ENCODE results near the gene FFAR2. TPM values are rescaled to one million over a fixed set of nuclear protein-coding genes. Genes with fewer than 3 reads are reported as not detected.
A peak's percentile ranks its signal among the peaks of the same experiment; 100 is the strongest.

FFAR2 gene
- polyA plus RNA-seq, 2 of the 4 experiments (the other 2 are of a cell fraction) = 0.30 TPM; not detected in 1

DNA sequence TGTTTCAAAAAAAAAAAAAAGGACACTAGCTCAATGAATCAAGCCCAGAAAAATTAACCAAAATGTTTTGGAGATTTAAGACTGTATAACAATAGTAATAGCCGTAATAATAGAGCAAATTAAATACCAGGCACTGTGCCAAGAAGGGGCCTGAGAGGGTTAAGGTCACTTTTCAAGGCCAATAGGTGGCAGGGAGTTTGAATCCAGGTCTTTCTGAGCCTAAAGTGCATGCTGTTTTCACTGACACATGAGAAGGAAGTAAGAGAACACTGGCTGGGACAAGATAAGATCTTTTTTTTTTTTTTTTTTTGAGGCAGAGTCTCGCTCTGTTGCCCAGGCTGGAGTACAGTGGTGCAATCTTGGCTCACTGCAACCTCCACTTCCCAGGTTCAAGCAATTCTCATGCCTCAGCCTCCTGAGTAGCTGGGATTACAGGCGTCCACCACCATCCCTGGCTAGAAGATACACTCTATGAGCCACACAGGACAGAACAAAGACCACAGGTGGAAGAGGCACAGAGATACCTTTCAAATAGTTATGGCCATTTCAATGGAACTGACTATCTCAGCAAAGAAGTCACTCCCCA is 7.7 kb downstream of the FFAR2 start:
- Histone ChIP-seq H3K9me3 (no peaks in the 10 kb centered on the region), H3K4me3 (no peak overlapping the region), H3K4me1 (peaks cover 17% of the 10 kb centered on the region), H3K27ac (no peak overlapping the region), H3K4me2 (no peak overlapping the region)
- ATAC-seq = no peak
- DNase-seq (ENCODE audit: low read depth in 1 of 2, low spot score in 1 of 2) = no peak
- CTCF ChIA-PET = interaction anchor here (0.9 to 8.5 kb wide), 4 partner anchors 15 to 55 kb away, joined by 3 to 67 read pairs (median 8); no protein-coding TSS in a partner anchor
- FAIRE-seq = no peak
- TF ChIP-seq, protein P1, sequence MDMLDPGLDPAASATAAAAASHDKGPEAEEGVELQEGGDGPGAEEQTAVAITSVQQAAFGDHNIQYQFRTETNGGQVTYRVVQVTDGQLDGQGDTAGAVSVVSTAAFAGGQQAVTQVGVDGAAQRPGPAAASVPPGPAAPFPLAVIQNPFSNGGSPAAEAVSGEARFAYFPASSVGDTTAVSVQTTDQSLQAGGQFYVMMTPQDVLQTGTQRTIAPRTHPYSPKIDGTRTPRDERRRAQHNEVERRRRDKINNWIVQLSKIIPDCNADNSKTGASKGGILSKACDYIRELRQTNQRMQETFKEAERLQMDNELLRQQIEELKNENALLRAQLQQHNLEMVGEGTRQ (IDR thresholded peaks at IDR 0.05) = no peak
- no peak for TF ChIP-seq ESRRA (IDR thresholded peaks at IDR 0.05; ENCODE audit: borderline replicate concordance, low read length)
- no peak for TF ChIP-seq JUN (IDR thresholded peaks at IDR 0.05)
- no peak for TF ChIP-seq ZNF302 (CRISPR knock-in tag; IDR thresholded peaks at IDR 0.05)
- TF ChIP-seq CEBPB (IDR thresholded peaks at IDR 0.05) = no peak
- TF ChIP-seq CHD2 (IDR thresholded peaks at IDR 0.05; ENCODE audit: low read length, partially characterized antibody) = no peak
- no peak for TF ChIP-seq RNF2 (IDR thresholded peaks at IDR 0.05; ENCODE audit: borderline replicate concordance, low read depth)
- no peak for TF ChIP-seq JUNB (IDR thresholded peaks at IDR 0.05)
- no peak for TF ChIP-seq EHMT2 (IDR thresholded peaks at IDR 0.05; ENCODE audit: low read depth)
- no peak for TF ChIP-seq RAD21 (conservative IDR thresholded peaks at IDR 0.05 in 1 of 2, IDR thresholded peaks at IDR 0.05 in 1 of 2)
- TF ChIP-seq GATA3 (IDR thresholded peaks at IDR 0.05; ENCODE audit: borderline replicate concordance) = no peak
- POLR2A ChIA-PET = interaction anchor here (0.6 kb wide), 1 partner anchor 150 kb away, joined by 5 read pairs; no protein-coding TSS in a partner anchor
- WGBS (ENCODE audit: missing lambda C conversion rate) = 66% methylated on average over 3 of the region's 3 CpGs

DNA sequence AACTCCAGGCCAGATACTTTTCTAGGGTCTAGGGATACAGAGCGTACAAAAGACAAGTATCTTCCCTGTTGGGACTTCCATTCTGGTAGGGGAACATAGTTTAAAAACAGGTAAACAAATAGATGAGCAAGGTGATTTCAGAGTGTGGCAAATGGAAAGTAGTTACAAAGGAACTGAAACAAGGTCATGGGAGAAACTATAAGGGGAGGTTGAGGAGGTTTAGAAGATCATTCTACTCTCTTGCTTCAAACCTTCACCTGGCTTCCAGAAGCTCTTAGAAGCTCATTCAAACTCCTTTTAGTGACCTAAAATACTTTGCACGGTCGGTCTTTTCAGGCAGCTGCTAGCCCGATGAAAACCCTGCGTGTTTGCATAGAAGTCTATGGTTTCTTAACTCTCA is 9.1 kb downstream of the FFAR2 start:
- ChIA-PET POLR2A (no interaction called here), CTCF (interaction anchor here (0.8 to 8.5 kb wide), 4 partner anchors 9 to 104 kb away, joined by 3 to 67 read pairs (median 8); partner anchors contain the start of gene FFAR2)
- no peak for TF ChIP-seq FOSB (CRISPR knock-in tag; IDR thresholded peaks at IDR 0.05)
- TF ChIP-seq HOXA7 (CRISPR knock-in tag; IDR thresholded peaks at IDR 0.05) = no peak
- TF ChIP-seq, protein P2, sequence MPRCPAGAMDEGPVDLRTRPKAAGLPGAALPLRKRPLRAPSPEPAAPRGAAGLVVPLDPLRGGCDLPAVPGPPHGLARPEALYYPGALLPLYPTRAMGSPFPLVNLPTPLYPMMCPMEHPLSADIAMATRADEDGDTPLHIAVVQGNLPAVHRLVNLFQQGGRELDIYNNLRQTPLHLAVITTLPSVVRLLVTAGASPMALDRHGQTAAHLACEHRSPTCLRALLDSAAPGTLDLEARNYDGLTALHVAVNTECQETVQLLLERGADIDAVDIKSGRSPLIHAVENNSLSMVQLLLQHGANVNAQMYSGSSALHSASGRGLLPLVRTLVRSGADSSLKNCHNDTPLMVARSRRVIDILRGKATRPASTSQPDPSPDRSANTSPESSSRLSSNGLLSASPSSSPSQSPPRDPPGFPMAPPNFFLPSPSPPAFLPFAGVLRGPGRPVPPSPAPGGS (IDR thresholded peaks at IDR 0.05) = no peak
- TF ChIP-seq RAD21 (conservative IDR thresholded peaks at IDR 0.05 in 1 of 2, IDR thresholded peaks at IDR 0.05 in 1 of 2) = no peak
- TF ChIP-seq, protein P3, sequence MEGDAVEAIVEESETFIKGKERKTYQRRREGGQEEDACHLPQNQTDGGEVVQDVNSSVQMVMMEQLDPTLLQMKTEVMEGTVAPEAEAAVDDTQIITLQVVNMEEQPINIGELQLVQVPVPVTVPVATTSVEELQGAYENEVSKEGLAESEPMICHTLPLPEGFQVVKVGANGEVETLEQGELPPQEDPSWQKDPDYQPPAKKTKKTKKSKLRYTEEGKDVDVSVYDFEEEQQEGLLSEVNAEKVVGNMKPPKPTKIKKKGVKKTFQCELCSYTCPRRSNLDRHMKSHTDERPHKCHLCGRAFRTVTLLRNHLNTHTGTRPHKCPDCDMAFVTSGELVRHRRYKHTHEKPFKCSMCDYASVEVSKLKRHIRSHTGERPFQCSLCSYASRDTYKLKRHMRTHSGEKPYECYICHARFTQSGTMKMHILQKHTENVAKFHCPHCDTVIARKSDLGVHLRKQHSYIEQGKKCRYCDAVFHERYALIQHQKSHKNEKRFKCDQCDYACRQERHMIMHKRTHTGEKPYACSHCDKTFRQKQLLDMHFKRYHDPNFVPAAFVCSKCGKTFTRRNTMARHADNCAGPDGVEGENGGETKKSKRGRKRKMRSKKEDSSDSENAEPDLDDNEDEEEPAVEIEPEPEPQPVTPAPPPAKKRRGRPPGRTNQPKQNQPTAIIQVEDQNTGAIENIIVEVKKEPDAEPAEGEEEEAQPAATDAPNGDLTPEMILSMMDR (IDR thresholded peaks at IDR 0.05) = no peak
- TF ChIP-seq FOXS1 (CRISPR knock-in tag; IDR thresholded peaks at IDR 0.05) = no peak
- no peak for TF ChIP-seq HOXB13 (CRISPR knock-in tag; IDR thresholded peaks at IDR 0.05; ENCODE audit: low read depth)
- no peak for TF ChIP-seq CHD2 (IDR thresholded peaks at IDR 0.05; ENCODE audit: low read length, partially characterized antibody)
- TF ChIP-seq HOXB5 (CRISPR knock-in tag; IDR thresholded peaks at IDR 0.05) = no peak
- TF ChIP-seq, protein P4, sequence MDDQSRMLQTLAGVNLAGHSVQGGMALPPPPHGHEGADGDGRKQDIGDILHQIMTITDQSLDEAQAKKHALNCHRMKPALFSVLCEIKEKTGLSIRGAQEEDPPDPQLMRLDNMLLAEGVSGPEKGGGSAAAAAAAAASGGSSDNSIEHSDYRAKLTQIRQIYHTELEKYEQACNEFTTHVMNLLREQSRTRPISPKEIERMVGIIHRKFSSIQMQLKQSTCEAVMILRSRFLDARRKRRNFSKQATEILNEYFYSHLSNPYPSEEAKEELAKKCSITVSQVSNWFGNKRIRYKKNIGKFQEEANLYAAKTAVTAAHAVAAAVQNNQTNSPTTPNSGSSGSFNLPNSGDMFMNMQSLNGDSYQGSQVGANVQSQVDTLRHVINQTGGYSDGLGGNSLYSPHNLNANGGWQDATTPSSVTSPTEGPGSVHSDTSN (IDR thresholded peaks at IDR 0.05) = no peak
- TF ChIP-seq CEBPB (IDR thresholded peaks at IDR 0.05) = no peak
- no peak for TF ChIP-seq SMC3 (IDR thresholded peaks at IDR 0.05)
- H3K4me3 ChIP-seq = no peak overlapping the region
- 89% methylated on average over 5 of the region's 5 CpGs for WGBS (ENCODE audit: missing lambda C conversion rate)
- FAIRE-seq (peak; percentile 76), DNase-seq (ENCODE audit: low read depth in 1 of 2, low spot score in 1 of 2) (no peak), ATAC-seq (no peak)
- peaks cover 17% of the 10 kb centered on the region for H3K4me1 ChIP-seq
- H3K27ac ChIP-seq = no peak overlapping the region
- H3K4me2 ChIP-seq = no peak overlapping the region
- H3K9me3 ChIP-seq = no peaks in the 10 kb centered on the region

Measured in A549 (cell line).